CD8-positive, alpha-beta memory T cell (primary cell): ENCODE data around the gene SMURF1. TPM values are rescaled to one million over a fixed set of nuclear protein-coding genes. Genes with fewer than 3 reads are reported as not detected.
"Not testable (repeated sequence)": the region's sequence is repeated elsewhere in the genome, so short reads cannot be mapped to it uniquely, and the experiment has no call there.

ENCODE experiments used
- CTCF ChIA-PET: fragments of 350-600 bp; sonication (Branson Sonifier 250); formaldehyde crosslinking; loops from one replicate; lab custom pipeline; 2021; ENCODE audit warnings: antibody characterized with exemption; lab: Charles Lee
- POLR2A ChIA-PET: fragments of 350-600 bp; sonication (Branson Sonifier 250); formaldehyde crosslinking; loops from one replicate; lab custom pipeline; 2021; ENCODE audit warnings: antibody characterized with exemption; lab: Charles Lee
- DNase-seq, 5 donors: peaks; one replicate each; pipeline versions ENCODE4 v3.0.0 to v3.0.0-alpha.2; 2020 to 2022; ENCODE audit warnings: mixed read lengths in 1 of 5
- H3K27ac ChIP-seq: one replicate; pipeline ENCODE4 v1.7.0; 2013; ENCODE audit warnings: low read depth, mild to moderate bottlenecking, low read length, moderate library complexity
- H3K27me3 ChIP-seq: 2 replicates; pipeline ENCODE4 v1.7.0; 2013; ENCODE audit warnings: low read length, mild to moderate bottlenecking; ENCODE audit not compliant: insufficient read depth, poor library complexity, severe bottlenecking
- H3K36me3 ChIP-seq: 2 replicates; pipeline ENCODE4 v1.7.0; 2013; ENCODE audit warnings: mild to moderate bottlenecking, low read length, moderate library complexity; ENCODE audit not compliant: insufficient read depth
- H3K4me1 ChIP-seq: 2 replicates; pipeline ENCODE4 v1.7.0; 2013; ENCODE audit warnings: mild to moderate bottlenecking, low read length, moderate library complexity; ENCODE audit not compliant: insufficient read depth
- H3K4me3 ChIP-seq: 2 replicates; pipeline ENCODE4 v1.7.0; 2013; ENCODE audit warnings: mild to moderate bottlenecking, low read length
- H3K9me3 ChIP-seq: 2 replicates; pipeline ENCODE4 v1.7.0; 2013; ENCODE audit warnings: mild to moderate bottlenecking, low read length
- H3K27ac Mint-ChIP-seq, 8 donors: one replicate each; pipeline ENCODE4 v1.8.0; 2020 to 2021; ENCODE audit warnings: mixed read lengths in 8 of 8, mild to moderate bottlenecking in 6 of 8, inconsistent platforms in 3 of 8, moderate library complexity in 3 of 8
- H3K27me3 Mint-ChIP-seq, 2 donors: one replicate each; pipeline ENCODE4 v1.8.0; 2020 to 2021; ENCODE audit warnings: mixed read lengths in 2 of 2, mild to moderate bottlenecking in 1 of 2, moderate library complexity in 1 of 2
- H3K36me3 Mint-ChIP-seq, 3 donors: one replicate each; pipeline ENCODE4 v1.8.0; 2020 to 2021; ENCODE audit warnings: mixed read lengths in 3 of 3, inconsistent platforms in 1 of 3, mild to moderate bottlenecking in 1 of 3
- H3K4me1 Mint-ChIP-seq, 3 donors: one replicate each; pipeline ENCODE4 v1.8.0; 2020 to 2021; ENCODE audit warnings: mixed read lengths in 3 of 3, inconsistent platforms in 1 of 3, mild to moderate bottlenecking in 1 of 3
- H3K4me3 Mint-ChIP-seq, 7 donors: one replicate each; pipeline ENCODE4 v1.8.0; 2020 to 2021; ENCODE audit warnings: mixed read lengths in 7 of 7, mild to moderate bottlenecking in 6 of 7, moderate library complexity in 4 of 7, inconsistent platforms in 2 of 7
- H3K9me3 Mint-ChIP-seq, 5 donors: one replicate each; pipeline ENCODE4 v1.8.0; 2020 to 2022; ENCODE audit warnings: mixed read lengths in 5 of 5, mild to moderate bottlenecking in 3 of 5, moderate library complexity in 2 of 5, inconsistent platforms in 1 of 5
- polyA plus RNA-seq: library from polyadenylated mRNA; unstranded; fragments of 300-500 nt; fragmentation: Illumina TruSeq; gene quantifications from one replicate; pipeline ENCODE4 v1.2.3, GENCODE V29; 2021
- total RNA-seq, 2 experiments: library from RNA; stranded (reverse); gene quantifications; one replicate each; pipeline ENCODE4 v1.2.3, GENCODE V29; 2021

The SMURF1 gene
- total and polyA plus RNA-seq, 3 experiments from 2014 or later = 2.2 to 14.9 (median 14.8) TPM

DNA sequence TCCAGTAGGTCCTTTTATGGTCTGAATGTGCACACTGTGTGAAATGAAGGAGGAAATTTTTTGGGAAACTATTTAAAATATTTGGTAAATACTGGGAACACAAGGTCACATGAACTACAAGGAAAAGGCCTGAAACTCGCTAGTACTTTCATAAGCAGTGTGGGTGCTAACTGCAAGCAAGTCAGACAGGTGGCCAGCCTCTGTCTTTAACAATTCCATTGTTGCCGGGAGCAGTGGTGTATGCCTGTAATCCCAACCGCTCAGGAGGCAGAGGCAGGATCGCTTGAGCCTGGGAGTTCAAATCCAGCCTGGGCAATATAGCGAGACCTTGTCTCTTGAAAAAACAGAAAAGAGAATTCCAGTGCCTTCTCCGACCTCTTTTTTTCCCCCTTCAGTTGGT, 37.5 kb downstream of the SMURF1 start:
- Histone ChIP-seq H3K36me3 (no peaks in the 10 kb centered on the region), H3K4me3 (no peak overlapping the region), H3K27ac (no peak overlapping the region), H3K9me3 (no peaks in the 10 kb centered on the region), H3K27me3 (no peaks in the 10 kb centered on the region), H3K4me1 (peaks cover 13% of the 10 kb centered on the region)
- Mint-ChIP-seq H3K4me1 (peaks cover 48 to 73% (median 73%) of the 10 kb centered on the region in 3 donors), H3K27me3 (no peaks in the 10 kb centered on the region), H3K9me3 (no peaks in the 10 kb centered on the region), H3K27ac (no peak overlapping the region), H3K4me3 (no peak overlapping the region), H3K36me3 (peaks cover 0 to 1% (median 0%) of the 10 kb centered on the region in 3 donors)
- no peak for DNase-seq
- POLR2A ChIA-PET = no interaction called here
- CTCF ChIA-PET = no interaction called here

DNA sequence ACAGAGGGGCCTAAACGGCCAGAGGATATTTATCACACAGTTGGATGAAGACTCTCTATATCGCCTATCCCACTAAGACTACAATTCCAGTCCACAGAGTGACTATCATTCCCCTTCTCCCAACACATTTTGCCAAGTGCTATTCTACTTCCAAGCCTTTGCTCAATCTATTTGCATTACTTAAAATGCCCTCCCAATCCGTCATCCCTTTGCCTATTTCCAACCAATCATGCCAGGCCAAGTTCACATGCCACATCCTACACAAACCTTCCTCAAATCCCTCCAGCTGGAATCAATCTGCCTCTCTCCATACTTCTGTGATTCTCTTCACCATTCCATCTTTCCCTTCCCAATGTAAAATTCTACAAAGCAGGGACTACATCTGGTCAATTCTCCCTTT, 38.2 kb downstream of the SMURF1 start:
- Histone ChIP-seq H3K27me3 (no peaks in the 10 kb centered on the region), H3K27ac (no peak overlapping the region), H3K36me3 (no peaks in the 10 kb centered on the region), H3K4me1 (peaks cover 13% of the 10 kb centered on the region), H3K4me3 (no peak overlapping the region), H3K9me3 (no peaks in the 10 kb centered on the region)
- Mint-ChIP-seq H3K4me1 (peaks cover 46 to 73% (median 72%) of the 10 kb centered on the region in 3 donors), H3K4me3 (no peak overlapping the region), H3K36me3 (peaks cover 0 to 2% (median 1%) of the 10 kb centered on the region in 3 donors), H3K27me3 (no peaks in the 10 kb centered on the region), H3K9me3 (no peaks in the 10 kb centered on the region), H3K27ac (peak overlapping the region in 1 of 8 donors; percentile 3)
- CTCF ChIA-PET = no interaction called here
- DNase-seq = no peak
- POLR2A ChIA-PET = no interaction called here

DNA sequence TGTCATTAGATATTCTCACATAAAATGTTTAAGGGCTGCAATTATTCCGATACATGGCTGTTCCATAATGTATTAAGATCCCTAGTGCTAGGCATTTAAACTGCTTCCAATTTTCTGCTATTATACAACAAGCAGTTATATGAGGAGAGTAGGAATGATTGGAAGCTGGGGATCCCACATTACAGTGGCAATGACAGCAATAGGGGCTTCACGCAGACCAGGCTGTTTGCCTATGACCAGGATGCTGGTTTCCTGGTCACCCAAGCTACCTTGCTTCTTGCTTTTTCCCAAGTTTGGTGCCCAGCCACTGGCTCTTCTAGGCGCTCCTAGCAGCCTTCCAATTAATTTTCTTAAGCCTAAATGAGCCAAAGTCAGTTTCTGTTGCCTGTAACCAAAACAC, 39.3 kb downstream of the SMURF1 start:
- Mint-ChIP-seq H3K27ac (no peak overlapping the region), H3K4me3 (no peak overlapping the region), H3K36me3 (peaks cover 3 to 9% (median 6%) of the 10 kb centered on the region in 3 donors), H3K4me1 (peaks cover 40 to 66% (median 65%) of the 10 kb centered on the region in 3 donors), H3K27me3 (no peaks in the 10 kb centered on the region), H3K9me3 (peaks cover 0 to 4% (median under 1%) of the 10 kb centered on the region in 5 donors)
- Histone ChIP-seq H3K9me3 (no peaks in the 10 kb centered on the region), H3K4me1 (peaks cover 10% of the 10 kb centered on the region), H3K27ac (no peak overlapping the region), H3K27me3 (no peaks in the 10 kb centered on the region), H3K4me3 (no peak overlapping the region), H3K36me3 (no peaks in the 10 kb centered on the region)
- DNase-seq = no peak
- POLR2A ChIA-PET = no interaction called here
- CTCF ChIA-PET = no interaction called here

DNA sequence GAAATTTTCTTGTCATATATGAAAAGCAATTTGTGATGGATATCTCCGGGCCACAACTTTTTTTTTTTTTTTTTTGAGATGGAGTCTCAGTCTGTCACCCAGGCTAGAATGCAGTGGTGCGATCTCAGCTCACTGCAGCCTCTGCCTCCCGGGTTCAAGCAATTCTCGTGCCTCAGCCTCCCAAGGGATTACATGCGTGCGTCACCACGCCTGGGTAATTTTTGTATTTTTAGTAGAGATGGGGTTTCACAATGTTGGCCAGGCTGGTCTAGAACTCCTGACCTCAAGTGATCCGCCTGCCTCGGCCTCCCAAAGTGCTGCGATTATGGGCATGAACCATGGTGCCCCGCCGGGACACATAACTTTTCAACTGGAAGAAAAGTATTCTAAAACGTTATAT, 40.1 kb downstream of the SMURF1 start:
- CTCF ChIA-PET, H3K27me3 Mint-ChIP-seq, H3K4me3 ChIP-seq, H3K4me1 ChIP-seq, H3K27ac ChIP-seq, POLR2A ChIA-PET, H3K9me3 ChIP-seq, H3K27me3 ChIP-seq, H3K4me3 Mint-ChIP-seq, H3K9me3 Mint-ChIP-seq, H3K36me3 ChIP-seq, H3K27ac Mint-ChIP-seq, DNase-seq: not testable (repeated sequence)
- Mint-ChIP-seq H3K4me1 (peaks cover 36 to 66% (median 62%) of the 10 kb centered on the region in 3 donors), H3K36me3 (peaks cover 9 to 14% (median 10%) of the 10 kb centered on the region in 3 donors)

DNA sequence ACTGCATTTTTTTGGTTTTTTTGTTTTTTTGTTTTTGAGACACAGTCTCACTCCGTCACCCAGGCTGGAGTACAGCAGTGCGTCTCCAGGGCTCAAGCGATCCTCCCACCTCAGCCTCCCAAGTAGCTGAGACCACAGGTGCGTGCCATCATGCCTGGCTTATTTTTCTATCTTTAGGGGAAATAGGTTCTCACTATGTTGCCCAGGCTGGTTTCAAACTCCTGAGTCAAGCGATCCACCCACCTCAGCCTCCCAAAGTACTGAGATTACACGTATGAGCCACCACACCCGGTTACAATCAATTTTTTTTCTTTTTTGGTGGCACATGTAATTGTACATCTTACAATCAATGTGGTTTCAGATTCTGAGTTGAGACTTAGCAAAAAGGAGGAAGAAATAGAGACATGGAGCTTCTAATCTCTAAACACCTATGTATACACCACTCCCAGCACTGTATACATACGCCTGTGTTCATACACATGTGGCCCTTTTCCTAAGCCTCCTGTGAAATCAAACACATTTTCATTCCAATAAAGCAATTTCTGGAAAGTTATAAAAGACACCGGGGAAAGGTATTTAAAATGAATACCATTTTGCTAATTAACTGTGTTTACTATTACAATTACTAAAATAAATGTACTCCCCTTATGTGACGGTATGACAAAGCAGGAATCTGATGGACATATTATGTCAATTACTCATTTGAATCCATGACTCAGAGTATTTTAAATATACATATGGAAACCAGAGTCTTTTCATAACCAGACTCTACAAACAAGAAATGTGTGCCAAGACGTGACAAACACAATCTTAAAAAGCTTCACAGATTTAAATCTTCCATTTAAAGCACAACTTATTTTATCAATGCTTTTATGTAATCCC, 40.9 kb downstream of the SMURF1 start:
- Mint-ChIP-seq H3K9me3 (peaks cover 0 to 17% (median 9%) of the 10 kb centered on the region in 5 donors), H3K4me1 (peaks cover 36 to 69% (median 64%) of the 10 kb centered on the region in 3 donors), H3K27me3 (no peaks in the 10 kb centered on the region), H3K4me3 (no peak overlapping the region), H3K36me3 (peaks cover 17 to 21% (median 18%) of the 10 kb centered on the region in 3 donors), H3K27ac (peak overlapping the region in 1 of 8 donors; percentile 43)
- ChIA-PET POLR2A (no interaction called here), CTCF (interaction anchor here (0.6 kb wide), 1 partner anchor 18 kb away, joined by 3 read pairs; no protein-coding TSS in a partner anchor)
- Histone ChIP-seq H3K9me3 (no peaks in the 10 kb centered on the region), H3K36me3 (no peaks in the 10 kb centered on the region), H3K4me1 (peaks cover 5% of the 10 kb centered on the region), H3K4me3 (no peak overlapping the region), H3K27me3 (no peaks in the 10 kb centered on the region), H3K27ac (no peak overlapping the region)
- no peak for DNase-seq

DNA sequence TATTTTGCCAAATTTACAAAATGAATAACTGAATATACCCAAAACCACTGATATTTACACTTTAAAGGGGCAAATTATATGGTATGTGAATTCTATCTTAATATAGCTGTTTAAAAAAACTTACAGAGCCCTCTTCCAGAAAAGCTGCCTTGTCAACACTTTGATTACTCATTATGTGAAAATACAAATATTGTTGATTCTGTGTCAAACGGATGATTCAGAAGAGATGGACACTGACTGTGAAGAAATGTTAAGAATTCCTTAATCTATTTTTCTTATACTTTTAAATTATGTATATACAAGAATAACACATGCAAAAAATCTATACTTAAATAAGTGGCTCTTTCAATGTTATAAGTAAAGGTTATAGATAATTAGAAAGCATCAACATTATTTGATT, 41.5 kb downstream of the SMURF1 start:
- ChIA-PET POLR2A (no interaction called here), CTCF (no interaction called here)
- Histone ChIP-seq H3K4me3 (no peak overlapping the region), H3K36me3 (no peaks in the 10 kb centered on the region), H3K4me1 (peaks cover under 1% of the 10 kb centered on the region), H3K9me3 (no peaks in the 10 kb centered on the region), H3K27me3 (no peaks in the 10 kb centered on the region), H3K27ac (no peak overlapping the region)
- DNase-seq = no peak
- H3K36me3 Mint-ChIP-seq = peaks cover 17 to 24% (median 23%) of the 10 kb centered on the region in 3 donors
- H3K4me1 Mint-ChIP-seq = peaks cover 32 to 66% (median 62%) of the 10 kb centered on the region in 3 donors
- H3K27ac Mint-ChIP-seq = no peak overlapping the region
- H3K4me3 Mint-ChIP-seq = no peak overlapping the region
- H3K9me3 Mint-ChIP-seq = peaks cover 3 to 18% (median 15%) of the 10 kb centered on the region in 5 donors
- no peaks in the 10 kb centered on the region for H3K27me3 Mint-ChIP-seq

DNA sequence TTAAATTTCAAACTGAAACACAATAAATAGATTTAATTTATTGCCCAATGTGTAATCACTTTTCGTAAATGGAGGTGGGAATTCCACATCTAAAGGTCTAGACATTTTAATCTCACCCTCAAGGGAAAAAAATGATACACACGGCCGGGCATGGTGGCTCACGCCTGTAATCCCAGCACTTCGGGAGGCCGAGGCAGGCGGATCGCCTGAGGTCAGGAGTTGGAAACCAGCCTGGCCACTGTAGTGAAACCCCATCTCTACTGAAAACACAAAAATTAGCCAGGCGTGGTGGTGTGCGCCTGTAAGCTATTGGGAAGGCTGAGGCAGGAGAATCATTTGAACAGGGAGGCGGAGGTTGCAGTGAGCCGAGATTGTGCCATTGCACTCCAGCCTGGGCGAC, 42.4 kb downstream of the SMURF1 start:
- H3K27ac Mint-ChIP-seq, DNase-seq, H3K27me3 ChIP-seq, POLR2A ChIA-PET, H3K4me1 ChIP-seq, H3K9me3 ChIP-seq, H3K4me3 Mint-ChIP-seq, H3K36me3 ChIP-seq, H3K27ac ChIP-seq, H3K4me3 ChIP-seq, H3K27me3 Mint-ChIP-seq: not testable (repeated sequence)
- H3K36me3 Mint-ChIP-seq = peaks cover 17 to 32% (median 28%) of the 10 kb centered on the region in 3 donors
- H3K4me1 Mint-ChIP-seq = peaks cover 35 to 72% (median 69%) of the 10 kb centered on the region in 3 donors
- H3K9me3 Mint-ChIP-seq = peaks cover 4 to 20% (median 18%) of the 10 kb centered on the region in 5 donors
- CTCF ChIA-PET = interaction anchor here (1.8 kb wide), 1 partner anchor 10 kb away, joined by 4 read pairs; no protein-coding TSS in a partner anchor

DNA sequence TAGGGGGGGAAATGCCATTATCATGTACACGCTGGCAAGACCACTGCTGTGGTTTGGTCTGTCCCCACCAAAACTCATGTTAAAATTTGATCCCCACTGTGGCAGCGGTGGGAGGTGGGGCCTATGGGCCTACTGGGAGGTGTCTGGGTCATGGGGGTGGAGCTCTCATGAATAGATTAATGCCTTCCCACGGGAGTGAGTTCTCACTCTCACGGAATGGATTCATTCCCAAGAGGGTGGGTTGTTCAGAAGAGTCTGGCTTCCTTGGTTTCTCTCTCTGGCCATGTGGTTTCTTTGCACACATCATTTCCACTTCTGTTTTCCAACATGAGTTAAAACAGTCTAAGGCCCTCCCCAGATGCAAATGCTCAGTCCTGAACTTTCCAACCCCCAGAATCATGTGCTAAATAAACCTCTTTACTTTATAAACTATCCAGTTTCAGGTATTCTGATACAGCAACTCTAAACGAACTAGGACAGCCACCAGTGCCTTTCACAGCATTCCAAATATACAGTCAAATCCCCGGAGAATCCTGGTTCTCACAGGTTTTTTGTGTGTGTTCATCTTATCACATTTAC, 44.3 kb downstream of the SMURF1 start:
- Histone ChIP-seq H3K27ac (no peak overlapping the region), H3K27me3 (no peaks in the 10 kb centered on the region), H3K4me1 (no peaks in the 10 kb centered on the region), H3K4me3 (no peak overlapping the region), H3K9me3 (no peaks in the 10 kb centered on the region), H3K36me3 (no peaks in the 10 kb centered on the region)
- POLR2A ChIA-PET = no interaction called here
- no peaks in the 10 kb centered on the region for H3K27me3 Mint-ChIP-seq
- no peak for DNase-seq
- H3K4me1 Mint-ChIP-seq = peaks cover 32 to 62% (median 61%) of the 10 kb centered on the region in 3 donors
- CTCF ChIA-PET = no interaction called here
- H3K9me3 Mint-ChIP-seq = peaks cover 4 to 20% (median 18%) of the 10 kb centered on the region in 5 donors
- H3K4me3 Mint-ChIP-seq = no peak overlapping the region
- no peak overlapping the region for H3K27ac Mint-ChIP-seq
- H3K36me3 Mint-ChIP-seq = peaks cover 17 to 34% (median 29%) of the 10 kb centered on the region in 3 donors
